DND-41 (cell line): ENCODE measurements around the gene CTNS.

Source experiments
- ATAC-seq: fragments of 200-7000 bp; cut with Tn5 transposase; 3 replicates; pipeline ENCODE4 v1.9.1; 2021; ENCODE audit warnings: low read depth; ENCODE audit not compliant: insufficient read depth
- DNase-seq: peaks from one replicate; pipeline ENCODE4 v3.0.0-alpha.2; 2020
- H2AFZ ChIP-seq: 2 replicates; pipeline ENCODE4 v1.6.0; 2012; ENCODE audit warnings: low read depth, low read length
- H3K27ac ChIP-seq: 2 replicates; pipeline ENCODE4 v1.5.1; 2012; ENCODE audit warnings: low read length, inconsistent platforms
- H3K27me3 ChIP-seq: fragments of 200-600 bp; sonication (generic); 2 replicates; pipeline ENCODE4 v1.6.0; 2012; ENCODE audit warnings: low read length, mild to moderate bottlenecking, inconsistent platforms; ENCODE audit not compliant: insufficient read depth, poor library complexity
- H3K36me3 ChIP-seq: 2 replicates; pipeline ENCODE4 v1.5.1; 2012; ENCODE audit warnings: low read length, inconsistent platforms; ENCODE audit not compliant: insufficient read depth
- H3K4me1 ChIP-seq: 2 replicates; pipeline ENCODE4 v1.5.1; 2012; ENCODE audit warnings: mild to moderate bottlenecking, low read length; ENCODE audit not compliant: insufficient read depth
- H3K4me2 ChIP-seq: 2 replicates; pipeline ENCODE4 v1.6.0; 2012; ENCODE audit warnings: mild to moderate bottlenecking, moderate library complexity, low read length, inconsistent platforms; ENCODE audit not compliant: insufficient read depth
- H3K4me3 ChIP-seq, 2 experiments: fragments of 200-600 bp in 1 of 2; shearing (Covaris generic) in 1 of 2; 2 replicates each; pipeline ENCODE4 v1.5.1; 2012 to 2016; ENCODE audit warnings: inconsistent platforms in 2 of 2, low read length in 2 of 2, mild to moderate bottlenecking in 2 of 2, low read depth in 1 of 2, moderate library complexity in 1 of 2
- H3K79me2 ChIP-seq: 2 replicates; pipeline ENCODE4 v1.6.0; 2012; ENCODE audit warnings: low read length, inconsistent platforms; ENCODE audit not compliant: insufficient read depth
- H3K9ac ChIP-seq: 2 replicates; pipeline ENCODE4 v1.6.0; 2012; ENCODE audit warnings: low read depth, mild to moderate bottlenecking, inconsistent platforms, low read length, moderate library complexity
- H3K9me3 ChIP-seq: 2 replicates; pipeline ENCODE4 v1.5.1; 2012; ENCODE audit warnings: low read length, moderate library complexity, mild to moderate bottlenecking, inconsistent platforms; ENCODE audit not compliant: insufficient read depth, severe bottlenecking
- H4K20me1 ChIP-seq: 2 replicates; pipeline ENCODE4 v1.6.0; 2012; ENCODE audit warnings: low read length; ENCODE audit not compliant: insufficient read depth
- CTCF ChIP-seq: IDR thresholded peaks from 2 replicates; pipeline ENCODE4 v1.5.1; 2012; ENCODE audit warnings: borderline replicate concordance, low read length, moderate library complexity, mild to moderate bottlenecking; ENCODE audit not compliant: poor library complexity, severe bottlenecking; ENCODE audit errors: extremely low read depth
- EZH2 ChIP-seq: IDR thresholded peaks from 3 replicates; pipeline ENCODE4 v1.6.1; 2012; ENCODE audit warnings: borderline replicate concordance, low read depth, mild to moderate bottlenecking, moderate library complexity, low read length, inconsistent platforms; ENCODE audit not compliant: severe bottlenecking

Gene CTNS

GRCh38 chr17:3643889-3644349 is 7.4 kb downstream of the CTNS start:
- H3K9me3 ChIP-seq, result no peaks in the 10 kb centered on the region
- ATAC-seq, result no peak
- no peak overlapping the region for H3K9ac ChIP-seq
- H3K4me2 ChIP-seq, result no peak overlapping the region
- H3K4me3 ChIP-seq, result no peak overlapping the region
- no peaks in the 10 kb centered on the region for H3K79me2 ChIP-seq
- TF ChIP-seq EZH2 (no peak), CTCF (no peak)
- H3K36me3 ChIP-seq, result peaks cover 16% of the 10 kb centered on the region; the same call in 1 of the 2 replicates
- no peak for DNase-seq
- H3K27me3 ChIP-seq, result no peaks in the 10 kb centered on the region
- H3K27ac ChIP-seq, result no peak overlapping the region
- no peaks in the 10 kb centered on the region for H3K4me1 ChIP-seq
- peaks cover 4% of the 10 kb centered on the region; the same call in 1 of the 2 replicates for H4K20me1 ChIP-seq
- no peak overlapping the region for H2AFZ ChIP-seq

DNA sequence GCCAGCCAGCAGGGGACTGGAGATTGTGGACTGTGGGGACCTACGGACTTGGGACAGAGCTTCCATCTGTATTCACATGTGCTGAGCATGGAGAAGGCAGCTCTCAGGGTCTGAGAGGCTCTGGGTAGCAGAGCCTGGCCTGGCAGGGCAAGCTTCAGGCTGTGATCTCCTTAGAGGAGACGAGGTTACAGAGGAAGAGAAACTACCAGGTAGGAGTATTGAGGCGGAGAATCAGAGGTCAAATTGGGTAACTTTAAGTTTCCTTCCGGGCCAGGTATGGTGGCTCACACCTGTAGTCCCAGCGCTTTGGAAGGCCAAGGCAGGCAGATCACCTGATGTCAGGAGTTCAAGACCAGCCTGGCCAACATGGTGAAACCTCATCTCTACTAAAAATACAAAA is 8.8 kb downstream of the CTNS start:
- no peak overlapping the region for H3K9ac ChIP-seq
- H3K4me1 ChIP-seq, result no peaks in the 10 kb centered on the region
- no peak overlapping the region for H3K4me2 ChIP-seq
- H2AFZ ChIP-seq, result no peak overlapping the region
- peaks cover 4% of the 10 kb centered on the region; the same call in 1 of the 2 replicates for H4K20me1 ChIP-seq
- no peaks in the 10 kb centered on the region for H3K27me3 ChIP-seq
- ATAC-seq, result no peak
- TF ChIP-seq EZH2, result no peak
- TF ChIP-seq CTCF, result no peak
- H3K79me2 ChIP-seq, result no peaks in the 10 kb centered on the region
- H3K4me3 ChIP-seq, result no peak overlapping the region
- H3K27ac ChIP-seq, result no peak overlapping the region
- no peaks in the 10 kb centered on the region for H3K9me3 ChIP-seq
- H3K36me3 ChIP-seq, result peaks cover 16% of the 10 kb centered on the region; the same call in 1 of the 2 replicates
- DNase-seq, result no peak

- peaks cover 4% of the 10 kb centered on the region; the same call in 1 of the 2 replicates for H4K20me1 ChIP-seq
- no peak overlapping the region for H3K4me2 ChIP-seq
- no peak overlapping the region for H3K27ac ChIP-seq
- H2AFZ ChIP-seq, result no peak overlapping the region
- TF ChIP-seq EZH2 (no peak), CTCF (no peak)
- H3K4me3 ChIP-seq, result no peak overlapping the region
- H3K9ac ChIP-seq, result no peak overlapping the region
- no peaks in the 10 kb centered on the region for H3K9me3 ChIP-seq
- H3K4me1 ChIP-seq, result no peaks in the 10 kb centered on the region
- no peak for DNase-seq
- H3K27me3 ChIP-seq, result no peaks in the 10 kb centered on the region
- H3K79me2 ChIP-seq, result no peaks in the 10 kb centered on the region
- no peak for ATAC-seq
- peaks cover 16% of the 10 kb centered on the region; the same call in 1 of the 2 replicates for H3K36me3 ChIP-seq
Measured at GRCh38 chr17:3647251-3647650, 10.7 kb downstream of the CTNS start.
